COLO829 (cell line): ENCODE data around the gene NTRK2.

Experiments used
- DNase-seq: peaks from one replicate; pipeline ENCODE4 v3.0.0; 2012; ENCODE audit warnings: low spot score

The NTRK2 gene

DNA sequence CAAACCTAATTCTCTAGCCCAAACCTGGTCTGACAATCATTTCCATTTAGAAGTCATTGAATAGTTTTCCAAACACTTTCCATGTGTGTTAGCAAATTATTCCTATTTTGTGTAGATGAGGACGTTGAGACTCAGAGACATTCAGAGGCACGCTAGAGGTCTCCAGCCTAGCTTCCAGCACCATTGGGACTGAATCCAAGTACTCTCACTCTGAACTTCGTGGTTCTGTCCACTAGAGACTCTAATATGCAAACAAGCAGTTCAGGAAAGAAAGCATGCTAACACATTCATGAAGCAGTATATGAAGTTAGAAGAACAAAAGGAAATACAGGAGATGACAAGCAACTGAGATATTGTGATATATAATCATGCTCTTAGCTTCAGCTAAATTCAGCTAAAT is 354.8 kb downstream of the NTRK2 start:
- DNase-seq = no peak

DNA sequence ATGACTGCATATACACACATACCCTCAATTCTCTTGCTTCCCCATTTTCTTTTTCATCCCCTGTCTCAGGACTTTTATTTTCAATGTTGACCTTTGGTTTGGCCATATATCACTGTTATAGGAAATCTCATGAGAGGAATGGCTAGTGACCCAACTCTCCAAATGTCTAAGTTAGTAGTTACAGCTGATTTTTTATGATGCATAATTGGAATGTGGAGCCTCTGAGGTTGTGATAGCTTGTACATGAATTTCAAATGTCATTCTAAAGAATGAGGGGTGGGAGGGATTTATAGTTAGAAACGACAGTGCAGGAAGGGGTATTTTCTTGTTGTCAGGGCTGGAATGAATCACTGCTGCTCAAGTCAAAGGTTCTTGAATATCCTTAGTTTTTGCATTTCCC is 356.1 kb downstream of the NTRK2 start:
- DNase-seq = no peak

DNA sequence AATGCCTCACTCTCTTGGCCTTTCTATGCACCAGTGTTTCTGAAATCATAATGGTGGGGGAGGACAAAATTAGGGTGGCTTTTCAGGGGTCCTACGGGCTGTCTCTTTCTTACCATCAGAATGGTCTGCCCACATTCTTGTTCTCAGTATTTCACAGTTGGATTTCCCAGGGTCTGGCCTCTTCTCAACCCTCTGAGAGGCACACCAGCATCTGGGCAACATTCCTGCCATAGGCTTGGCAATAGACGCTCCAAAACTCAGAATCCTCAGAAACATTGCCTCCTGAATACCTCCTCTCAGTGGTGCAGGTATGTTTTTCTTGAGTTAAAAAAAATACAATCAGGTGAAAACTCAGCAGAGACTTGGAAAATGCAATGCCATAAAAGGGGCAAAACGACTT is 358.3 kb downstream of the NTRK2 start:
- no peak for DNase-seq

DNA sequence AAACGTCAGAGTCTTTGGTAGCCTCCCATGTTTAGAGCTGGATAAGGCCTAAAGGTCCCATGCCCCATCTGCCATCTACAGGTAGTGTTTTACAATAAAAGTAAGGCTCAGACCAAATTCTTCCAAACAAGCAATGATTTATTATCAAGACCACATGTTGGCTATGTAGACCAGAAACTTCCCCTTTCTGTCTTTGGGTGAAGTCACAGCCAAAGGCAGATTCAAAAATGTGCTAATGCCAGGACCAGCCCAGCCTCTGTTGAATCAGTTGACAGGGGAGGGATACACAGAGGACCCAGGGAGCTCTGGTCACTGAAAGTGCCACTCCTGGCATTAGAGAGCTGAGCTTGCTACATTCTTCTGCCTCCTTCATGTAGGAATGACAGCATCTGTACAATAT is 360.8 kb downstream of the NTRK2 start:
- no peak for DNase-seq

DNA sequence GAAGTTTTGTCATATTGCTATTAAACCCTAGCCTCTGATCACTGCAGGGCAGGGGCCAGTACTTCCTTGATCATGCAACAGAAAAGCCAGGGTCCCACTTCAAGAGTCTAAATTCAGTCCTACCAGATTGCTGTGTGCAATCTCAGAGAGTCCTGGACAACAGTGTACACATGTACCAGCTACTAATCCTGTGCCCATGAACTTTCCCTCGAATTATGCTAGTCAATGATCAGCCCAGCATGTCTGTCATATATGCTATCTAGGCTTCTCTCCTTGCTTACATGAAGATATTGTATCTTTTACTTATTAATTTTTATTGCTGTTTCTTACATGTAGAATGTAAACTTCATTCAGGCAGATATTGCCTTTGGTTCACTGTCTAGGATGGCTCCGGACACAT is 367.0 kb downstream of the NTRK2 start:
- DNase-seq = no peak

DNA sequence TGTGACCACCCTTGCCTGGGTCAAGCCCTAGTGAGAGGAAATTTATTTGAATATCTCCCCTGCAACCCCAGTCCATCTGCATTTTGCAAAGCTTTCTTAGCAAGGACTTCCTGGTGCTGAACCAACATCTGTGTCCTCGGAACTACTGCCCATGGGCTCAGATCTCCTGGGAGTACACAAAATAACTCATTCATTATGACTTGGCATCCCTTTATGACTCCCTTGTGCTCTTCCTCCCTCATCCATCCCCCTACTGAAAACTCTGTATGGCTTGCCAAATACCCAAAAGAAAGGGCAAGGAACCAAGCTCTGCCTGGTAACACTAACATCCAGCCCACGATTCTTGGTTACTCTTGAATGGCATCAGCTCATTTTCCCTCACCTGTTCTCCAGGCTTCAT is 368.5 kb downstream of the NTRK2 start:
- DNase-seq = no peak

DNA sequence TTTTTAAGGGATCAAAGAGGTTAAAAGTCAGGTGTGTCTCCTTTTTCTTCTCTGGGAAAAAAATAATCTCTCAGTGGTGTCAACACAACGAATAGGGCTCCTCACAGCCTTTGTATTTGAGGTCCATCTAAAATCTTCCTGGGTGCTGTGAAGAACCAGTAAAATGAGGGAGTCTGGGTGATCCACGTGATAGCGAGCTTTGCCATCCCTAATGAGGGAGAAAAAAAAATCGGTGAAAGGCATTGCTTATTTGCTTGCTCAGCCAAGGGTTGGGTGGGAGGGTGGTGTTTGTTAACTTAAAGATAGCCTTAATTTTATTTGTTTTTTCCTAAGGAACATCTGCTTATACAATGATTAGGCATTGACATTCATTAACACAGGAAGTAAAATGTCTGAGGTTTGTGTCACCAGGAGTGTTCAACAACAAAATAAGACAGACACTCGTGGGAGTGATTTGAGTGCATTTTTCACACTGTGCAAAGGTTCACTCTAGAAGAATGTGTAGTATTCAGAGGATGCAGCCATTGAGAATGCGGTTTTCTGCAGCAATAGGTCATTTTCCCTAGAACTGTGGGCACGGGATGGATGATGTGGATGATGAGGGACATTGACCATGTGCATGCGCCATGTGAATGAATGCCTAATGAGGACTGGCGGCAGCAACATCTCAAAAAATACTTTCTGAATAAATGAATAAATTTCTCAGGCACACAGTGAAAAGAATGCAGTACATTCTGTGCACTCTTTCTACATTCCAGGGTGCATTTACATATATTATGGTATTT is 369.5 kb downstream of the NTRK2 start:
- DNase-seq = no peak

DNA sequence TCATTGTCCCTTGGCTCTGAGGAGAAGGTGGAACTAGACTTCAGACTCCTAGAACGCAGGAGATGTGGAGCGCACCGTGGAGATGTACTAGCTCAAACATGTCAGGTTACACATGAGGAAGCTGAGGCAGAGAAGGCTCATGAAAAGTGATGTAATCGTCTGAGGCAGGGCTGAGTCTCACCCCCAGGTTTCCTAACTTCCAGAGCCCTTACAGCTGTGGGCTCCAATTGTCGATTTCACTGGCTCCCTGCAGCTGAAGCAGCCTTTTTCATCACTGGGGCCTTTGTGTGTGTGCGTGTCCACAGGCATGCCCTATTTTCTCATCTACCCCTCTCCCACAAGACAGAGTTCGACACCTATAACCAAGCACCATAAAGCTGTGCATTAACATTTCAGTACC is 370.6 kb downstream of the NTRK2 start:
- no peak for DNase-seq

DNA sequence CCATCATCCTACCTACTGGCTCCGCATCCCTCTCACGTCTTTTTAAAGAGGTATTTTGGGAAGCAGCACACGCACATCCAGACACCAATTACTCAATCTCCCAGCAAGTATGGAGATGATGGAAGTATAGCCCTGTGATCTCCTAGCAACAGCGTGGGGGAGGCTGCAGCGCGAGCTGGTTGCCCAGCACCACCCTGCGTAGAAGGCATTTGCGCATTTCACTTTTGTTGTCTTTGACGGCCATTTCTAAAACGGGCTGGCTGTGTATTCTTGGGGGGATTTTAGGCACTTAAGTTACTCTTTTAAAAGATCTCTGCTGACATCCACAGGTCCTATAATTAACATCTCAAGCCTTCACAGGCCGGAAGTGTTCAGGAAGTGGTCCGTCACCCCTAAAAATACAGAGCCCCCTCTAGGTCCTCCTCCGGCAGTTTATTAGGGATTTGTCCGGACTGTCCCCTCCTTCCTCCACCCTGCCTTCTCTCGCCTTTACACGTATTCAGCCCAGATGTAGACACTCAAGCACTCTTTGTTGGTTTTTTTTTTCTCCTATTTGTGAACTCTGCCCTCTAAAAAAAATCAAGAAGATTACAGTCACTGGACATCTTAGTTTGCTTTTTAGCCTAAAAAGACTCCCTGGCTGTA is 371.4 kb downstream of the NTRK2 start:
- DNase-seq = no peak

DNA sequence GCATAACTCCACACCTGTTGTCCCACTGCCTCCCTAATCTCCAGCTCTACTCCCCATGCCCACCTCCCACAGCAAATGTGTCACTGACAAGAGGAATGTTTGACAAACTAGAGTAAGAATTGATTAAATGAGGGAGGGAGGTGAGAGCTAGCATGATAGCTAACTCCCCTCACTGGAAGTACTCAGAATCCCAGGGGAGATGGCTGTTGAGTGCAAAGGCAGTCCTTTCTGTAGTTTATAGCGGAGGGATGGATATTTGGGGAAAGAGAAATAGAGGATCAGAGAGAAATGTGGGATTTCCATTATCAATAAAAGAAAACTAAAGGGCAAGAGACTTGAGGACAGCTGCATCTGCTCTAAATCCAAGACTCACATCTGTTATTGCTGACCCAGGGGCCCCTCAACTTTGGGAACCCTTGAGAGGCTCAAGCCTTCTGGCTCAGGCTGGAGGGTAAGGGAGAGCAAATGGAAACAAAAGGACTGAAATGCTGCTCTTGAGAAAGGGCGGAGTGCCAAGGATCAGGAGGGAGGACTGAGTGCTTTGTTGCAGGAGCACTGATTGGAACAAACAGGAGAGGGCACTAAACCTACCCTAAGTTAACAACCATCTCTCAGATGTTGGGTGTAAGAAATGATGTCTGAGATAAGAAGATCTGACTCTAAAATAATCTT is 372.1 kb downstream of the NTRK2 start:
- no peak for DNase-seq

DNA sequence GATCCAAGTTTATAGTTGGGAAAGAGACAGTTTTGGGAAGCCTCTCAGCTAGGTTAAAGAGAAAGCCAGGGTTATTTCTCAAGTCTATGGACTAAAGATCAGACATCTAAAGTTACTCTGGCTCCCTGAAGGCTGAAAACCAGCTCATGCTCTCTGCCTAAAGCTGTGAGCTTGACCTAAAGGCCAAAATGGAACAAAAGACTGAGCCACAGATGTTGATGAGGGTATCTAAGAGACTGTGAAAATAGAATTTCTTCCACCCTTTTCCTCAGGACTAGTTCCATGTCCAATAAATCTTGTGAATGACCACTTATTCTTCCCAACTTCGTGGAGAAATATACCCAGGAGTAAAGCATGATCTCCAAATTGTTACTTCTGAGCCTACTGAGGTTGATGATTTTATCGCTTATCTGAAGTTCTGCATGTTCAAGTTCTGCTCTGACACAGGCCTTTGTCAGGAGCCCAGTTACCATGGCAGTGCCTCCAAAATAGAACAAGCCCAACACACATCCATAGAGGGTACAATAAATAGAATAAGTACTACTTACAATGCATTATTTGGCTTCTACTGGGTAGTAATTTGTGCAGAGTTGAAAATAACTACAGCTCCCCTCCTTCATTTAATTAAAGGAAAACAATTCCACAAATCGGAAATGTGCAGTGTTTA is 373.6 kb downstream of the NTRK2 start:
- DNase-seq = no peak

DNA sequence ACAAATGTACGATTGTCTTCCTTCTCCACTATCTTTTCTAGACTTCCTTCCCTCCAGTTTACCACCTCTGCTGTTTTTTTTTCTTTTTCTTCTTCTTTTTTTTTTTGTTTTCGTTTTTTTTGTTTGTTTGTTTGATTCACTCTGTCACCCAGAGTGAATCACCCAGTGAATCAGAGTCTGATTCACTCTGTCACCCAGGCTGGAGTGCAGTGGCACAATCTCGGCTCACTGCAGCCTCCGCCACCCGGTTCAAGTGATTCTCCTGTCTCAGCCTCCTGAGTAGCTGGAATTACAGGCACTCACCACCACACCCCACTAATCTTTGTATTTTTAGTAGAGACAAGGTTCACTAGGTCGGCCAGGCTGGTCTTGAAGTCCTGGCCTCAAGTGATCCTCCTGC is 375.7 kb downstream of the NTRK2 start:
- no peak for DNase-seq

DNA sequence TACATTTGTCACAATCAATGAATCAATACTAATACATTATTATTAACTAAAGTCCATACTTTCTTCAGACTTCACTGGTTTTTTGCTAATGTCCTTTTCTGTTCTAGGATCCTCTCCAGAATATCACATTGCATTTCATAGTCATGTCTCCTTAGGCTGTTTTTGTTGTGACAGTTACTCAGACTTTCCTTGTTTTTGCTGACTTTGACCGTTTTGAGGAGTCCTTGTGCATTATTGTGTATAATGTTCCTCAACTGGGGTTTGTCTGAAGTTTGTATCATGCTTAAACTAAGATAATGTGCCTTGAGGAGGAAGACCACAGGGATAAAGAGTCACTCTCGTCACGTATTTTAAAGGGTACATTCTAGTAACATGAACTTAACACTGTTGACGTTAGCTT is 376.9 kb downstream of the NTRK2 start:
- DNase-seq = no peak

DNA sequence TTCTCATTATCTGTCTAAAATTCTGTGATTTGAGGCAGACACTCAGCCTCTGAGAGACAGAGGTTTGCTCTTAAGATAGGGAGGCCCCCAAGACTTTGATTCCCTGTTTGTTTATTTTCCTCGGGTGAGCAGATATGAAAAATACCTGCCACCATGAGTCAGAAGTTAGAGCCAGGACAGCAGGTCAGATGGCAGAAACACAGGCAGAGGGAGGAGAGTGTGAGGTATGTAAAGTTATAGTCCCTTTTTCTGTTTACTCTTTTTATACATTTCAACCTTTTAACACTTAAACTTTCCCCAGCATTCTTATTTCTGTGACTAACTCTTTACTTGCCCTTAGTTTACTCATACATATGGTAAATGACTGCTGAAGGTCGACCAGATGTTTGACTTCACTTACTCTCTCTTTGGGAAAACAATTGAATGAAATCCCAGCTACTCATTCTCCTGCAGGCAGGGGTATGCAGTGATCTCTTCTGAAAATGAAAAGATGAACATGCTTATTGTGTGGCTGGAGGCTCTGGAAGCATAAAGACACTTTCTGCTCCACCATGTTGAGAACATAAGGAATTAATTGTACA is 383.8 kb downstream of the NTRK2 start:
- no peak for DNase-seq

DNA sequence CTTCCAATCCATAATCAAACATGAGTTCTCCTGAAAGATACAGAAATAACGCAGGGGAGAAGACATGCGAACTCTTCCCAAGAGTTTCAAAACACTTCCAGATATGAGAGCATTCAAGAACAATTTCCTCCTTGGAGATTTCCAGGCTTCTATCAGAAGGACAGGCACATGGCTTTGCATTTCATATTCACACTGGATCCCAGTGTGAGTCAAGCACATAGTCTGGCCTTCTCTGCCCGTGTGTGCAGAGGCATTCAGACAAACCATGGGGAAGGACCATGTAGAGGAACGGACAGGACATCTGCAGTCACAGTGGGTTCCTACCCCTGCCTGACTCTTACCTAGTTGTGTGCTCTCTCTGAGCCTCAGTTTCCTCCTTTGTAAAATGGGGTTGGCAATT is 384.5 kb downstream of the NTRK2 start:
- DNase-seq = no peak

DNA sequence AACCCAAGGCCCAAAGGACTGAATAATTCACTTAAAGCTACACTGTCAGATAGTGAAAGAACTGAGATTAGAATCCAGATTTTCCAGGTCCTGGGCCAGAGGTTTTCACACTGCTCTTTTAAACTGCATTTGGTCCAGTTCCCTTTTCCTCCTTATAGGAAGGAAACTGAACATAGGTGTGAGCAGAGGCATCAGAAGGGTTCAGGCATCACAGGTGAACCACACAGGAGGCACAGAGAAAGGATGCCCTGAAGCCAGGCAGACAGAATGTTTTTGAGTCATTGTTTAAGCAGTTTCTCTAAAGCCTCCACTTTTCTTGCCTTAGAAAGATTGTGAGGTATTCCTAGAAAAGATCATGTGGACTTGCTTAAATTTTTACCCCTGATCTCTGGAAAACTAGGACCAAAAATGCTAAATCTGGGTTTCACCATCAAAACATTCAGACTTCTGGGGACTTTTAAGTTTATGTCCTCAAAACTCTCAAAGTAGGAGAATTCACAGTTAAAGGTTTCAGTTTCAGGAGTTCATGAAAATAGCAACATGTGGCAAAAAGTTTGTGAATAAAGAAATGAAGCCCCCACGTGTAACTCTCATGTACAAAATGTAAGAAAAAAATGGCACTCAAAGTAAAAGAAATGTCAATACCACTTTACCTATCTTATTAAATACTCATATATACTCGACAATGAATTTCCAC is 386.1 kb downstream of the NTRK2 start:
- no peak for DNase-seq

DNA sequence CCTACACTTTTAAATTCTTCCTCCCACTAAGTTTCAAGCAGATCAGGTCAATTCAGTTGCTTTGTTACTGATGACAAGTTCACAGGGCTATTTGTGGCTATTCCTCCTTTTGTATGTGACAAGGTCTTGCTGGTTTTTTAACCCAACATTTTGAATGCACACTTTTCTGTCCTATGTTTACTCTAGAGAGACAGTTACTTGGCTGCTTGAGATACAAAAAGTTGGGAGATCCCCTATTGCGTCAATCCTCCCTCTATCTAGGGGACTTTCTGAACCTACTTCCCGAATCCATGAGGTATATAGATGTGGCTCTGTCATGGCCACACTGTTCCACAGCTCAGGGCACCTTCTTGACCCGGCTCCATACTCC is 386.7 kb downstream of the NTRK2 start:
- no peak for DNase-seq

DNA sequence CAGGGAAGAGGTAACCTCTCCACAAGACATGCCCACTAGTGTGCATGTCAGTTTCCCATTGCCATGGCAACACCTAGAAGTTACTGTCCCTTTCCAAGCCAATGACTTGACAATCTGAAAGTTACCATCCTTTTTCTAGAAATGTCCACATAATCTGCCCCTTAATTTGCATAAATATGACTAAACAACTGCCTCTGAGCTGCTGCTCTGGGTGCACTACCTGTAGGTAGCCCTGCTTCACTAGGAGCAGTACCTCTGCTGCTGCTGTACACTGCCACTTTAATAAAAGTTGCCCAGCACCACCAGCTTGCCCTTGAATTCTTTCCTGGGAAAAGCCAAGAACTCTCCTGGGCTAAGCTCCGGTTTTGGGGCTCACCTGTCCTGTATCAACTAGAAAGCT is 392.4 kb downstream of the NTRK2 start:
- DNase-seq = no peak

DNA sequence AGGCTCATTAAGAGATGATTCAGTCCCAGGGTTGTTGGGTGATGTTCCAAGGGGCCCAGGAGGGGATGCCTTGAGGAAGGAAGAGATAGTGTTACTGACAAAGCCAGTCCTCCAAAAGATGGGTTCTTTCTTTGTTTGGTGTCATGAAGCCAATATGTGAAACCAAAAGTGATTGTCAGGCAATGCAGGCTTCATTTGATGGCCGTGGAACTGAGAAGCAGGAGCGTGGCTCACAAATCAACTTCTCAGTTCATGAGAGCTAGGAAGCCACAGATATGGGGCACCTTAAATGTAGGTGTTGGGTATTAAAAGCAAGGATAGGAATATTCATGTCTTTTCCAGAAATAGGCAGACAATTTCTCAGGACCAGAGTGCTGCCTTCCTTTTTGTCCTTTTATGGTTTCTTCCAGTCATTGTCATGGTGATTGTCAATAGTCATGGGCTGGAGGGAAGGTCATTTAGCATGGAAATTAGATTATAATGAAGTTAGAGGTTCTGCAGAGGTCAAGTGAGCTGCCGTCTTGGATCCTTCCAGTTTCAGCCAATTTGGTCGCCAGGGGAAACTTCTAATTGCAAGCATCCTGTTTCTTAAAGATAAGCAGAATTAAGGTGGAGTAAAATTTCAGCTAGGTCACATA is 393.0 kb downstream of the NTRK2 start:
- DNase-seq = no peak

DNA sequence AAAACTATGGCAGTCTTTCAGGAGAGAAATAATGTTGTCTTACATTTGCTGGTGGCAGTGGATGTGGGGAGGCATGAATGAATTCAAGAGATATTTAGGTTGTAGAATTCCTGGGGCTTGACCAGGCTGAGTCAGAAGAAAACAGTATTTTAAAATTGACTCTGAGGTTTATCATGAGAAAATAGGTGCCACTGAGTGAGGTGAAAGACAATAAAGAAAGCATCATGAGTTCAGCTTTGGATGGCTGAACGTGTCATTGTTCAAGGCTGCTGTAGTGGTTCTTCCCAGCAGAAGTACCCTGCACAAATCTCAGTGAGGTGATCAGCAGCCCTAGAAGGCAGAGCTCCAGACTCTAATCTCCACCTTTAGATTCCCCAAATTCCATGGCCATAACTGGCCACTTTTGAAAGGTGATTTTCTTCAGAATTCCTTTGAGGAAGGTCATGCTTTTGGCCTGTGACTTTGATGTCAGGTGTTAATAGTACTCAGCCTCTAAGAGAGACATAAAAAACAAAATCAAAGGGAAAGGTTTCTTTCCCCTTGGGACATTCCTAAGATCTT is 395.4 kb downstream of the NTRK2 start:
- DNase-seq = no peak

DNA sequence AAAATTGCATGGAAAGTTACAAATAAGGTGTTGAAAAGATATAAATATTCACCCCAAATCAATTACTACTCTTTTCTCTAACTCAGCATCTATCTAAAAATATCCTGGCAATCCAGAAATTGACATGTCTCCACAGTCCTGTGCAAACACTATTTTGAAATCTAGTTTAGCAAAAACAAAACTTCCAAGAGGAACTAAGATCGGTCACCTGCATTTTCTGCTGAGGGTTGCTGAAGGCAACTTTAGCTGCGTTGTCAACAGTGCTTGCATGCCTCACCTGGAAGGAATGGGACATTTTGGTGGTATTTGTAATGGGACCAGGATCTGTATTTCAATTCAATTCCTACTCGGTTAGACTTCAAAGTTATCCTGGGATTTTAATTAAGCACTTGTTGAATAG is 398.3 kb downstream of the NTRK2 start:
- no peak for DNase-seq
